H1 (cell line): ENCODE measurements around the gene RNASEH2A. TPM values are rescaled to one million over a fixed set of nuclear protein-coding genes. Genes with fewer than 3 reads are reported as not detected.

Source experiments
- CTCF ChIA-PET: fragments of 300-600 bp; sonication (Branson Sonifier 250); formaldehyde crosslinking; loops from one replicate; lab custom pipeline; 2021; ENCODE audit not compliant: partially characterized antibody; lab: Charles Lee
- POLR2A ChIA-PET: fragments of 300-600 bp; sonication (Branson Sonifier 250); formaldehyde crosslinking; loops from one replicate; lab custom pipeline; 2021; ENCODE audit warnings: inconsistent platforms; ENCODE audit not compliant: partially characterized antibody; lab: Charles Lee
- DNase-seq, 2 experiments: peaks; one replicate each; pipeline versions ENCODE4 v3.0.0 to v3.0.0-alpha.2; 2010 to 2022; ENCODE audit warnings: low spot score in 2 of 2, low read depth in 1 of 2, mixed read lengths in 1 of 2
- FAIRE-seq: peaks from 2 replicates; lab custom pipeline; 2011; peaks lifted over from hg19 to GRCh38; lab: Jason Lieb, UNC
- H2AFZ ChIP-seq: 2 replicates; pipeline ENCODE4 v1.8.1; 2012; ENCODE audit warnings: low read length, inconsistent platforms
- H2AK5ac ChIP-seq: 2 replicates; pipeline ENCODE4 v1.6.1; 2013; ENCODE audit warnings: low read depth, low read length
- H2BK120ac ChIP-seq: replicated peaks from 2 replicates; pipeline ENCODE3; 2013; ENCODE audit warnings: low read depth, low read length, inconsistent platforms
- H2BK12ac ChIP-seq: 2 replicates; pipeline ENCODE4 v1.6.1; 2013; ENCODE audit warnings: low read depth, low read length
- H2BK15ac ChIP-seq: 2 replicates; pipeline ENCODE4 v1.6.1; 2013; ENCODE audit warnings: low read length
- H2BK20ac ChIP-seq: 2 replicates; pipeline ENCODE4 v1.6.1; 2013; ENCODE audit warnings: low read length
- H2BK5ac ChIP-seq: 2 replicates; pipeline ENCODE4 v1.6.1; 2013; ENCODE audit warnings: low read depth, low read length
- H3K14ac ChIP-seq: 2 replicates; pipeline ENCODE4 v1.6.1; 2013; ENCODE audit warnings: inconsistent platforms; ENCODE audit not compliant: insufficient read length
- H3K18ac ChIP-seq: 2 replicates; pipeline ENCODE4 v1.6.1; 2013; ENCODE audit warnings: low read length; ENCODE audit errors: extremely low read depth
- H3K23ac ChIP-seq: 2 replicates; pipeline ENCODE4 v1.6.1; 2013; ENCODE audit warnings: inconsistent platforms; ENCODE audit not compliant: insufficient read length
- H3K23me2 ChIP-seq: 2 replicates; pipeline ENCODE4 v1.6.1; 2013; ENCODE audit warnings: low read depth, low read length
- H3K27ac ChIP-seq: 2 replicates; pipeline ENCODE4 v1.6.1; 2011; ENCODE audit warnings: low read depth, low read length, inconsistent platforms
- H3K27me3 ChIP-seq, 4 experiments: replicated peaks in 1 of 4; 1 replicate in 1 of 4; 2 replicates in 3 of 4; pipeline versions ENCODE4 v1.6.1 to v1.8.1; 2011 to 2013; ENCODE audit warnings: low read length in 3 of 4, mild to moderate bottlenecking in 3 of 4, inconsistent platforms in 2 of 4, mixed read lengths in 2 of 4, moderate library complexity in 1 of 4; ENCODE audit not compliant: control insufficient read depth in 3 of 4, insufficient read depth in 3 of 4; ENCODE audit errors: extremely low read depth in 1 of 4
- H3K36me3 ChIP-seq, 4 experiments: 2 replicates each; pipeline versions ENCODE4 v1.6.1 to v1.8.1; 2011 to 2013; ENCODE audit warnings: mild to moderate bottlenecking in 4 of 4, low read length in 3 of 4, moderate library complexity in 2 of 4, control low read depth in 1 of 4, inconsistent platforms in 1 of 4; ENCODE audit not compliant: insufficient read depth in 4 of 4, control insufficient read depth in 2 of 4
- H3K4ac ChIP-seq: replicated peaks from 2 replicates; pipeline ENCODE3; 2013; ENCODE audit warnings: low read length, low read depth, mixed read lengths, inconsistent platforms; ENCODE audit not compliant: insufficient read length
- H3K4me1 ChIP-seq, 4 experiments: replicated peaks in 1 of 4; 1 replicate in 1 of 4; 2 replicates in 3 of 4; pipeline versions ENCODE4 v1.6.1 to v1.8.1; 2011 to 2013; ENCODE audit warnings: low read length in 3 of 4, inconsistent platforms in 2 of 4, mixed read lengths in 1 of 4; ENCODE audit not compliant: insufficient read depth in 4 of 4, control insufficient read depth in 3 of 4
- H3K4me2 ChIP-seq, 2 experiments: 2 replicates each; pipeline versions ENCODE4 v1.6.1 to v1.8.1; 2011 to 2013; ENCODE audit warnings: low read depth in 2 of 2, low read length in 2 of 2, control low read depth in 1 of 2, inconsistent platforms in 1 of 2, mild to moderate bottlenecking in 1 of 2; ENCODE audit not compliant: insufficient read depth in 1 of 2
- H3K4me3 ChIP-seq, 4 experiments: fragments of 200-600, 300-600 bp in 1 of 4; sonication (generic), shearing (Covaris generic), sonication (Bioruptor Twin) in 1 of 4; 2 replicates each; pipeline versions ENCODE4 v1.5.1 to v1.8.1; 2011 to 2016; ENCODE audit warnings: low read length in 4 of 4, low read depth in 3 of 4, control low read depth in 2 of 4, inconsistent platforms in 2 of 4, mild to moderate bottlenecking in 2 of 4, mixed read lengths in 1 of 4, moderate library complexity in 1 of 4; ENCODE audit not compliant: insufficient read depth in 2 of 4; ENCODE audit errors: extremely low read depth in 1 of 4
- H3K56ac ChIP-seq: replicated peaks from 2 replicates; pipeline ENCODE3; 2013; ENCODE audit warnings: low read depth, mild to moderate bottlenecking, mixed read lengths, low read length, inconsistent platforms; ENCODE audit not compliant: insufficient read length
- H3K79me1 ChIP-seq: 2 replicates; pipeline ENCODE4 v1.6.1; 2013; ENCODE audit warnings: low read depth, low read length, control low read depth
- H3K79me2 ChIP-seq, 2 experiments: 2 replicates each; pipeline versions ENCODE4 v1.6.1 to v1.8.1; 2012 to 2013; ENCODE audit warnings: low read length in 2 of 2, mild to moderate bottlenecking in 2 of 2, inconsistent platforms in 1 of 2; ENCODE audit not compliant: insufficient read depth in 2 of 2, control insufficient read depth in 1 of 2
- H3K9ac ChIP-seq, 4 experiments: replicated peaks in 1 of 4; 1 replicate in 1 of 4; 2 replicates in 3 of 4; pipeline versions ENCODE4 v1.6.1 to v1.8.1; 2011 to 2013; ENCODE audit warnings: low read depth in 3 of 4, low read length in 3 of 4, control low read depth in 2 of 4, mild to moderate bottlenecking in 2 of 4, moderate library complexity in 2 of 4, inconsistent platforms in 1 of 4; ENCODE audit errors: extremely low read depth in 1 of 4
- H3K9me3 ChIP-seq, 2 experiments: 2 replicates each; pipeline versions ENCODE4 v1.6.1 to v1.8.1; 2012 to 2013; ENCODE audit warnings: mild to moderate bottlenecking in 2 of 2, moderate library complexity in 2 of 2, control low read depth in 1 of 2, inconsistent platforms in 1 of 2, low read depth in 1 of 2, low read length in 1 of 2, mixed read lengths in 1 of 2; ENCODE audit not compliant: insufficient read depth in 2 of 2
- H4K20me1 ChIP-seq, 2 experiments: replicated peaks in 1 of 2; 2 replicates each; pipeline versions ENCODE3 to v1.8.1; 2011 to 2013; ENCODE audit warnings: inconsistent platforms in 2 of 2, low read length in 2 of 2, mild to moderate bottlenecking in 1 of 2; ENCODE audit not compliant: insufficient read depth in 2 of 2, control insufficient read depth in 1 of 2
- H4K5ac ChIP-seq: 2 replicates; pipeline ENCODE4 v1.6.1; 2013; ENCODE audit warnings: low read length, low read depth, mixed read lengths, inconsistent platforms; ENCODE audit not compliant: insufficient read length
- H4K8ac ChIP-seq: 2 replicates; pipeline ENCODE4 v1.8.0; 2013; ENCODE audit warnings: mild to moderate bottlenecking, moderate library complexity, low read length, inconsistent platforms; ENCODE audit not compliant: insufficient read depth; ENCODE audit errors: extremely low read depth
- H4K91ac ChIP-seq: replicated peaks from 2 replicates; pipeline ENCODE3; 2013; ENCODE audit warnings: low read length, mixed read lengths, inconsistent platforms; ENCODE audit not compliant: insufficient read length
- CBX5 ChIP-seq: fragments of 300-800, 300-1000 bp; sonication (generic); IDR thresholded peaks from 2 replicates; pipeline ENCODE4 v1.7.1; 2016; ENCODE audit warnings: antibody characterized with exemption, low read length, low read depth
- NANOG ChIP-seq: IDR thresholded peaks from 2 replicates; pipeline ENCODE4 v1.6.1; 2011; ENCODE audit warnings: low read length, low read depth, mild to moderate bottlenecking, inconsistent platforms; ENCODE audit not compliant: insufficient read depth, poor library complexity, severe bottlenecking
- TAF1 ChIP-seq: IDR thresholded peaks from 2 replicates; pipeline ENCODE4 v1.6.1; 2011; ENCODE audit warnings: mild to moderate bottlenecking, low read depth, low read length
- WGBS, 2 experiments: shearing (Covaris generic) in 1 of 2; methylation state at CpG; one replicate each; pipeline versions ENCODE4 v1.1.6 to v1.1.7; 2013 to 2015; ENCODE audit warnings: low lambda C conversion rate in 2 of 2, mixed read lengths in 2 of 2, inconsistent platforms in 1 of 2, low coverage in 1 of 2, missing lambda C conversion rate in 1 of 2; ENCODE audit not compliant: insufficient replicate concordance in 2 of 2, insufficient coverage in 1 of 2, insufficient read length in 1 of 2; ENCODE audit errors: extremely low coverage in 1 of 2, missing lambda C conversion rate in 1 of 2; 5-methylcytosine and 5-hydroxymethylcytosine counted together
- polyA plus RNA-seq, 7 experiments: library from polyadenylated mRNA; depleted of rRNA in 3 of 7; stranded (reverse) in 5 of 7; unstranded in 2 of 7; fragments of >200 nt in 5 of 7; fragments of 200-250 nt in 2 of 7; gene quantifications; 1 replicate in 5 of 7; 2 replicates in 1 of 7; 4 replicates in 1 of 7; pipeline versions ENCODE4 v1.2.1 to v1.2.3, GENCODE V29; 2011 to 2013; ENCODE audit warnings: missing spikeins in 2 of 7, mixed read lengths in 2 of 7
- total RNA-seq: library from RNA; stranded (reverse); fragmentation: NEBNext Ultra II Directional; extraction: Animal tissue kit (Norgen Biotek cat#: 25700); gene quantifications from 2 replicates; pipeline ENCODE4 v1.2.1, GENCODE V29; 2021
- TF ChIP-seq, protein P1 (sequence below): IDR thresholded peaks from 2 replicates; pipeline ENCODE4 v1.6.1; 2012; ENCODE audit warnings: inconsistent platforms

RNASEH2A gene
- total and polyA plus RNA-seq, 2 of the 8 experiments (the other 6 are each of a cell fraction or from before 2014, with no cell fraction given), result 67.5 to 120 TPM

DNA sequence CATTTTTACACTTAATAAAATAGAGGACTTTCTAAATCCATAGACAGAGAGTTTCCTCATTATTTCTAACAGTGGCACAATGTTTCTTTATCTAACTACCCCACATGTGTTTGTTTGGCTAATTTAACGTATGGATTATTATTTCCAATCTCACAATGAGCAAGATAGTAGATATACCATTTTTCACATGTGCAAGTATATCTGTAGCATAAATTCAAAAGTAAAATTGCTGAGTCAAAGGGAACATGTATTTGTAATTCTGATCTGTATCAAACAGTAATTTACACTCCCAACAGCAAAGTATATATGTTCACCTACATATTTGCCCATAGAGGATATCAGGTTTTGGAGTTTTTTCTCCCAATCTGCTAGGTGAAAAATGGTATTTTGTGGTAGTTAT lies 50.3 kb downstream of the RNASEH2A start:
- H3K4me2 ChIP-seq, result no peak overlapping the region
- H4K5ac ChIP-seq, result no peak overlapping the region
- no peak overlapping the region for H3K4me3 ChIP-seq
- H3K18ac ChIP-seq, result no peak overlapping the region
- H2AFZ ChIP-seq, result no peak overlapping the region
- H3K79me2 ChIP-seq, result no peaks in the 10 kb centered on the region
- no peak overlapping the region for H3K14ac ChIP-seq
- no peaks in the 10 kb centered on the region for H3K79me1 ChIP-seq
- ChIA-PET CTCF (interaction anchor here (1.4 kb wide), 1 partner anchor 9 kb away, joined by 3 read pairs; no protein-coding TSS in a partner anchor), POLR2A (no interaction called here)
- H3K23ac ChIP-seq, result no peak overlapping the region
- FAIRE-seq, result no peak
- no peaks in the 10 kb centered on the region for H3K23me2 ChIP-seq
- H3K4ac ChIP-seq, result no peak overlapping the region
- TF ChIP-seq, protein P1, sequence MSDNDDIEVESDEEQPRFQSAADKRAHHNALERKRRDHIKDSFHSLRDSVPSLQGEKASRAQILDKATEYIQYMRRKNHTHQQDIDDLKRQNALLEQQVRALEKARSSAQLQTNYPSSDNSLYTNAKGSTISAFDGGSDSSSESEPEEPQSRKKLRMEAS, result no peak
- TF ChIP-seq CBX5, result no peak
- no peak for TF ChIP-seq TAF1
- TF ChIP-seq NANOG, result no peak
- no peak overlapping the region for H2BK20ac ChIP-seq
- no peaks in the 10 kb centered on the region for H3K4me1 ChIP-seq
- no peak overlapping the region for H2BK12ac ChIP-seq
- H2BK120ac ChIP-seq, result no peak overlapping the region
- H3K27ac ChIP-seq, result no peak overlapping the region
- no peaks in the 10 kb centered on the region for H3K27me3 ChIP-seq
- H3K9ac ChIP-seq, result peak overlapping the region in 1 of 4 experiments; percentile 38; a peak in 1 of 7 replicates
- 88% methylated on average over 1 of the region's 1 CpG; no CpG with 5 or more reads in 1 of the 2 experiments for WGBS, 2 experiments
- H2BK5ac ChIP-seq, result no peak overlapping the region
- H4K91ac ChIP-seq, result no peak overlapping the region
- H3K36me3 ChIP-seq, result peaks cover 0 to 14% (median 7%) of the 10 kb centered on the region in 4 experiments; a peak in 4 of 8 replicates
- H3K9me3 ChIP-seq, result no peaks in the 10 kb centered on the region
- no peak overlapping the region for H2BK15ac ChIP-seq
- peaks cover 0 to 1% of the 10 kb centered on the region in 2 experiments for H4K20me1 ChIP-seq
- no peak overlapping the region for H3K56ac ChIP-seq
- no peak overlapping the region for H4K8ac ChIP-seq
- no peak overlapping the region for H2AK5ac ChIP-seq
- no peak for DNase-seq
